OCI-LY3 (cell line): ENCODE results near the gene METTL27.

Experiments used
- H2AFZ ChIP-seq: fragments of 200-600, 300-600 bp; shearing (Covaris generic); 2 replicates; pipeline ENCODE4 v1.6.0; 2014; ENCODE audit warnings: antibody characterized with exemption, low read depth, low read length
- H3K27ac ChIP-seq: fragments of 200-600, 300-600 bp; sonication (generic); 2 replicates; pipeline ENCODE4 v1.5.1; 2014; ENCODE audit warnings: mild to moderate bottlenecking, low read length, moderate library complexity, mixed read lengths
- H3K27me3 ChIP-seq: fragments of 200-600, 300-600 bp; sonication (generic); 2 replicates; pipeline ENCODE4 v1.6.1; 2014; ENCODE audit warnings: low read depth, low read length, mixed read lengths
- H3K36me3 ChIP-seq: fragments of 200-600, 300-600 bp; sonication (generic); replicated peaks from 2 replicates; pipeline ENCODE3; 2014; ENCODE audit warnings: low read depth, low read length, mixed read lengths
- H3K4me1 ChIP-seq: fragments of 300-600, 200-600 bp; sonication (generic); 2 replicates; pipeline ENCODE4 v1.6.1; 2014; ENCODE audit warnings: low read length, mixed read lengths
- H3K4me2 ChIP-seq: fragments of 200-600, 300-600 bp; sonication (generic); 2 replicates; pipeline ENCODE4 v1.6.1; 2014; ENCODE audit warnings: low read length, mixed read lengths
- H3K4me3 ChIP-seq: fragments of 300-600, 200-600 bp; sonication (generic); 2 replicates; pipeline ENCODE4 v1.5.1; 2014; ENCODE audit warnings: antibody characterized with exemption, mild to moderate bottlenecking, low read length, moderate library complexity
- H3K79me2 ChIP-seq: fragments of 300-600, 200-600 bp; shearing (Covaris generic); 2 replicates; pipeline ENCODE4 v1.6.1; 2014; ENCODE audit warnings: mild to moderate bottlenecking, low read length, mixed read lengths
- H3K9ac ChIP-seq: fragments of 300-600, 200-600 bp; shearing (Covaris generic); 2 replicates; pipeline ENCODE4 v1.6.0; 2014; ENCODE audit warnings: mild to moderate bottlenecking, low read length, moderate library complexity
- H3K9me3 ChIP-seq: fragments of 200-600, 300-600 bp; shearing (Covaris generic); 2 replicates; pipeline ENCODE4 v1.6.1; 2014; ENCODE audit warnings: low read length, mixed read lengths; ENCODE audit not compliant: insufficient read depth
- H4K20me1 ChIP-seq: fragments of 200-600, 300-600 bp; sonication (generic); 2 replicates; pipeline ENCODE4 v1.6.1; 2016; ENCODE audit warnings: low read length, mixed read lengths; ENCODE audit not compliant: insufficient read depth
- EZH2phosphoT487 ChIP-seq: fragments of 200-600 bp; shearing (Covaris generic); IDR thresholded peaks from 2 replicates; pipeline ENCODE4 v1.6.1; 2018; ENCODE audit warnings: antibody characterized with exemption, mixed run types, low read depth
- TF ChIP-seq, protein P1 (sequence below): fragments of 200-600, 300-600 bp; sonication (generic); IDR thresholded peaks from 2 replicates; pipeline ENCODE4 v1.5.1; 2014; ENCODE audit warnings: antibody characterized with exemption, low read length, low read depth

Gene METTL27

DNA sequence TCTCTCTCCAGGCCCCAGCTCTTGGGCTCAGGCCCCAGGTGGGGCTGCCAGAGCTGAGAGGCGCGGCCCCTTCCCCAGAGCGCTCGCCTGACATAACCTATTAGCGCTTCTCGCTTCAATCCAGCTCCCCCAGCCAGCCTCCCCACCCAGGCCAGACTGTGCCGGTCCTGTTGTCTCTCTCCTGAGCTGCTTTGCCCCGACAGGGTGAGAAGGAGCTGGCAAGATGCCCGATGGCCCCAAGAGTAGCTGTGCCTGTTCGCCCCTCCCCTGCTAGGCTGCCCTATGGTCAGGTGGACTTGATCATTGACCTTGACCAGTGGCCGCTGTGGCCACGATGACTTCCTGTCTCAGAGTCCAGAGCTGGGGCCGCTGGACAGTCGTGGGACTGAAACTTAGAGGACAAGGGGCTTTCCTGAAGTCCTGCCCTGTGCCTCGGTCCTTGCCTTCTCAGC, 27.8 kb upstream of the METTL27 start:
- TF ChIP-seq, protein P1, sequence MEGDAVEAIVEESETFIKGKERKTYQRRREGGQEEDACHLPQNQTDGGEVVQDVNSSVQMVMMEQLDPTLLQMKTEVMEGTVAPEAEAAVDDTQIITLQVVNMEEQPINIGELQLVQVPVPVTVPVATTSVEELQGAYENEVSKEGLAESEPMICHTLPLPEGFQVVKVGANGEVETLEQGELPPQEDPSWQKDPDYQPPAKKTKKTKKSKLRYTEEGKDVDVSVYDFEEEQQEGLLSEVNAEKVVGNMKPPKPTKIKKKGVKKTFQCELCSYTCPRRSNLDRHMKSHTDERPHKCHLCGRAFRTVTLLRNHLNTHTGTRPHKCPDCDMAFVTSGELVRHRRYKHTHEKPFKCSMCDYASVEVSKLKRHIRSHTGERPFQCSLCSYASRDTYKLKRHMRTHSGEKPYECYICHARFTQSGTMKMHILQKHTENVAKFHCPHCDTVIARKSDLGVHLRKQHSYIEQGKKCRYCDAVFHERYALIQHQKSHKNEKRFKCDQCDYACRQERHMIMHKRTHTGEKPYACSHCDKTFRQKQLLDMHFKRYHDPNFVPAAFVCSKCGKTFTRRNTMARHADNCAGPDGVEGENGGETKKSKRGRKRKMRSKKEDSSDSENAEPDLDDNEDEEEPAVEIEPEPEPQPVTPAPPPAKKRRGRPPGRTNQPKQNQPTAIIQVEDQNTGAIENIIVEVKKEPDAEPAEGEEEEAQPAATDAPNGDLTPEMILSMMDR: no peak
- no peak for TF ChIP-seq EZH2phosphoT487
- Histone ChIP-seq H3K9me3 (no peaks in the 10 kb centered on the region), H3K79me2 (no peaks in the 10 kb centered on the region), H3K27me3 (peaks cover 8% of the 10 kb centered on the region; the same call in 1 of the 2 replicates), H3K9ac (no peak overlapping the region), H3K4me2 (no peak overlapping the region), H3K36me3 (no peaks in the 10 kb centered on the region), H2AFZ (no peak overlapping the region), H3K4me1 (no peaks in the 10 kb centered on the region), H3K27ac (no peak overlapping the region), H3K4me3 (no peak overlapping the region), H4K20me1 (no peaks in the 10 kb centered on the region)

DNA sequence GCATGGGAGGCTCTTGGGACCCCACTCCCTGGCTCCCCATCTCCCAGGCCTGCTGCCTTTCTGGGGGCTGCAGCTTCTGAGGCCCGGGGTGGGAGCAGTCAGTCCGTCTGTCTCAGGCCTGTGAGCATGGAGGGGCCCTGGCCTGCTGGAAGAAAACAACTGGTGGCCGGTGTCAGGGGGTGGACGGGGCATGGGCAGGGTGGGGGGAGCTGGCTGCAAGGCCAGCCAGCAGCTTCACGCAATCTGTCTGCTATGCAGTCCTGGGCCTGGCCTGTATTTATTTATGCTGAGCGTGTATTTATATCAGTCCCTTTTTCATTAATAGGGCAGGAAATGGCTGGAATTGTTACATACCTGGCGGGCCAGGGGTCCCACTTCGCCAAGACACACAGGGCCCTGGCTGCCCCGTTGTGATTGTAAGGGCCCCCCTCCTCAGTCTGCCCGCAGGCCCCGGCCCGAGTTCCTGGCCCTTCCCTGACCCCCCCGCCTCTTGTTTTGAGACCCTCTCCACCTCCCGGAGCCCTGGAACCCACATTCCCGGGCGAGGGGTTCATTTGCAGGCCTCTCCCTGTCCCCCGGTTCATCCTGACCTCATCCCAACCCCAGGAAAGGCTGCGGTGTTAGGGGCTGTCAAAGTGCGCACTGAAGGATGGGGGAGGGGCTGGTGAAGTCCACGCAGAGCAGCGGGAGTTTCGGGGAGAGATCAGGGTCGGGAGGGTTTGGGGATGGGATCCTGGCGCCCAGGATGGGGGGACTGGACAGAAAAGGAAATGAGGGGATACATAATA, 26.9 kb upstream of the METTL27 start:
- peaks cover 8% of the 10 kb centered on the region; the same call in 1 of the 2 replicates for H3K27me3 ChIP-seq
- H3K4me3 ChIP-seq: no peak overlapping the region
- no peaks in the 10 kb centered on the region for H4K20me1 ChIP-seq
- H2AFZ ChIP-seq: no peak overlapping the region
- H3K4me1 ChIP-seq: no peaks in the 10 kb centered on the region
- no peak overlapping the region for H3K27ac ChIP-seq
- H3K36me3 ChIP-seq: no peaks in the 10 kb centered on the region
- H3K9me3 ChIP-seq: no peaks in the 10 kb centered on the region
- no peaks in the 10 kb centered on the region for H3K79me2 ChIP-seq
- TF ChIP-seq, protein P1: no peak
- no peak for TF ChIP-seq EZH2phosphoT487
- no peak overlapping the region for H3K9ac ChIP-seq
- no peak overlapping the region for H3K4me2 ChIP-seq

DNA sequence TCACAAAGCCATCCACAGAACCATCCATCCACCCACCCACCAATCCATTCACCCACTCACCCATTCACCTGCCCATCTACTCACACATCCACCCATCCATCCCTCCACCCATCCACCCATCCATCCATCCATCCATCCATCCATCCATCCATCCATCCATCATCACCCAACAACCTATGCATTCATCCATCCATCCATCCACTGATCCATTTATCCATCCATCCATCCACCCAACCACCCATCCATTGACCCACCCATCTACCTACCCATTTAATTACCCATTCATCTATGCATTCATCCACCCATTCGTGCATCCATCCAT, 24.1 kb upstream of the METTL27 start:
- TF ChIP-seq EZH2phosphoT487: no peak
- TF ChIP-seq, protein P1: no peak
- Histone ChIP-seq H3K4me1 (no peaks in the 10 kb centered on the region), H3K79me2 (no peaks in the 10 kb centered on the region), H4K20me1 (no peaks in the 10 kb centered on the region), H3K27me3 (0 out of 2 replicates have a peak, but pooled peaks cover 4% of the 10 kb centered on the region), H3K4me3 (no peak overlapping the region), H3K4me2 (no peak overlapping the region), H3K9me3 (no peaks in the 10 kb centered on the region), H3K36me3 (no peaks in the 10 kb centered on the region), H2AFZ (no peak overlapping the region), H3K9ac (no peak overlapping the region), H3K27ac (no peak overlapping the region)

- Histone ChIP-seq H3K79me2 (no peaks in the 10 kb centered on the region), H3K4me1 (no peaks in the 10 kb centered on the region), H3K9me3 (no peaks in the 10 kb centered on the region), H3K4me2 (no peak overlapping the region), H4K20me1 (no peaks in the 10 kb centered on the region), H3K27me3 (0 out of 2 replicates have a peak, but pooled peaks cover 3% of the 10 kb centered on the region), H3K36me3 (no peaks in the 10 kb centered on the region), H3K9ac (no peak overlapping the region), H3K4me3 (no peak overlapping the region), H3K27ac (no peak overlapping the region), H2AFZ (no peak overlapping the region)
- no peak for TF ChIP-seq EZH2phosphoT487
- TF ChIP-seq, protein P1: peak; percentile 76
Measured at GRCh38 chr7:73865738-73866445, 23.6 kb upstream of the METTL27 start.
